ENCODE data around the gene CCDC50. TPM values are rescaled to one million over a fixed set of nuclear protein-coding genes. Genes with fewer than 3 reads are reported as not detected.

Gene CCDC50
- 55.2 TPM for total RNA-seq
- long read RNA-seq, transcript CCDC50-202 (11 exons, 1,926 nt) = major isoform, 67 of 72 reads
- long read RNA-seq, partial matches to known transcripts = 2 of 72 reads
- long read RNA-seq, other reads (novel, unspliced or antisense) = 3 of 72 reads

DNA sequence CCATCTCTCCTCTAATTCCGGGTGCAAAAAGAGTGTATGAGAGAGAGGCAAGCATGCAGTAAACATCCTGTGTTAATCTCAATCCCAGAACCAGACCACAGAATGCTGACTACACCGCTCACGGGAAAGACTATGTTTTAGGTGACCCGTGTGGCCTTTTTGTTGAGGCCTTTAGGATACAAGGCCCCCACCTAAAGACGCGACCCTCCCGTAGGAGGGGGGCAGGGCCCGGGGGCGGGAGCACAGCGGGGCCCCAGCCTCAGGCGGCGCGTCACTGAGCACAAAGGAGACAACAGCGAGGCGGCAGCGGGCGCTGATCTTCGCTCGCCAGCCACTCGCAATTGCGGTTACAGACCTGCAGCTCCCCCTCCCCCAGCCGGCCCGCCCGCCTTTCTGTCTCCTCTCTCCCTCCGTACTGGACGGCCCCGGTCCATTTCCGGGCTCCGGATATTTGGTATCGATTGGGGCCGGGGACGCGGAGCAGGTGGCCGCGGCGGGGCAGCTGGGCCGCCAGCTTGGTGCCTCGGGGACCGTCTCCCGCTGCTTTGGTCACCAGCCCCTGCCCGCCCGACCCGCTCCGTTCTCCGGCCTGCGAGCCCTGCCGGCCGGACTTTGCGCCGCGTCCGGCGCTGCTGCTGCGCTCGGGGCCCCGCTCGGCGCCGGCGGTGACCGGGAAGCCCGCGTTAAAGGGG is at the start of gene CCDC50:
CCDC50 (plus strand) TSS at position 433 of the 692 bp plus-strand sequence. CDS start 281 bp downstream, outside the sequence.
- DNase-seq (peak; percentile 93), ATAC-seq (peak; percentile 92)
- intact Hi-C loops (cut with micrococcal nuclease) = no loop called here

GRCh38 chr3:191280111-191280510 is 49.1 kb upstream of the CCDC50 start:
- intact Hi-C loops (cut with micrococcal nuclease) = no loop called here
- ATAC-seq (no peak), DNase-seq (no peak)

DNA sequence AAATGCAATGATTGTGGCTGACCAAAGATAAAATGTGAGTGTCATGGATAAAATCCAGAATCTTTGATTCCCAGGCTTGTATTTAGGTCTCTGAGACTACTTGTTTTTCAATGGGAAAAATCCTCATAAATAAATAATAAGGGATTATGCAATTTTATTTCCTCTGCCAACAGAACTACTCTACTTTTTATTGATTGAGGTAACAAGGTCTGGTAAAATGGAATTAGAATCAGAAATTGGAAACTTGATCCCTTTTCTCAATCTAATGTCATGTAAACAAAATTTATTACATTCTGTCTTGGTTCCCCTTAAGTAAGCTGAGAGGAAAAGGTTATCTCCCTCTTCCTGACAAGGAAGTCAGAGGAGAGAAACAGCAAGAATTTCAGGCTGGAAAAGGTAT is 48.3 kb upstream of the CCDC50 start:
- intact Hi-C loops (cut with micrococcal nuclease) = no loop called here
- no peak for ATAC-seq
- DNase-seq = no peak

DNA sequence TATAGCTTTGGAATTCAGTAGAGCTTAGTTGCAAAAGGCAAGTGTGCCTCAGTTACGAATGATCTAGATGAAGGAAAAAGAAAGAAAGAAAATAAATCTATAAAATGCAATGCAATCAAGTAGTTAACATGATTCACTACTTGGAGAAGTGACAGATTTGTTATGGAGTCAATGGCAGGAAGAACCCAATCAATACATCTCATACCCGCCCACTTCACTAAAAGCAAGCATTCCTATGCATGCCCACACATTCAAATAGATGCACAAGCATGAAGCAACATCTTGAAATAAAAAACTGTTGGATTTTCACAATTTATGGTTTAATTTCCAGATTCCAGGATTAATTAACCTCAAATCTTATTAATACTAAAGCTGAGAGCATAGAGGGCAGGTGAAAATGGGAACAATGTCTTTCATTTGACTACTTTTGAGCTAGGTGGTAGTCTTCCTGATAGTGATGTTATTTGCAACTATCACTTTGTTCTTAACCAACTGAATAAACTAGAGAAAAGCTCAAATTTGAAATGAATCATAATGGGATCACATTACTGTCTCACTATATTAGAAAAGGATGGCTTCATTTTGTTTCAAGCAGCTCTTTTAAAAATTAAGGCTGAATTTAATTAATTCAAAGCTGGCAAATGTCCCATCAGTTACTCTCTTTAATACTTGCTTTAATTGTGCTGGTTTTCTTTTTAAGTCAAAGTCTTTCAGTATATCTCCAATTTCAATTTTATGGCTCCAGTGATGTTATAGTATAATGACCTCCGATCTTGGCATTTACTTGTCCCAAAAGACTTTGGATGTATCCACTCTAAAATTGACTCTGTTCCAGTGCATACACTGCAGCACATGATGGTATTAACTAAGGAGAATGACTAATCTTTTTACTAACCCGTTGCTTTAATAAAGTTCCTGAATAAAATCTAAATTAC is 46.7 kb upstream of the CCDC50 start:
- ATAC-seq (no peak), DNase-seq (no peak)
- intact Hi-C loops (cut with micrococcal nuclease) = no loop called here

DNA sequence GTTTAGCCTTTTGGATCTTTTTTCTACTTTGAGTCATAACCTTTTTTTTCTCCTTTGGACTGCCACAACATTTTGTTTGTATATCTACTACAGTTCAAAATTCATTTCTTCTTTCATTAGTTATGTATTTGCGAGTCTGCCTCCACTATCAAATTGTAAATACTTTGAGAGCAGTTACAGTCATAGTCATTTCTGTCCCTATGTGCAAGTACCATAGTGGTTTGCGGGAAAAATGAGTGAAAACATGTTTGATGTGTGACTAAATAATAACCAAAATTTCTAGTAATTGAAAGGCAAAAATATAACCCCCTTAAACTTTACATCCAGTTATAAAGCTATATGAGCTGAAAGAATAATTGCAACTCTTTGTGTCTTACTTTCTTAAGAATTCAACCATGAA is 45.8 kb upstream of the CCDC50 start:
- no peak for DNase-seq
- intact Hi-C loops (cut with micrococcal nuclease) = no loop called here
- ATAC-seq = no peak

DNA sequence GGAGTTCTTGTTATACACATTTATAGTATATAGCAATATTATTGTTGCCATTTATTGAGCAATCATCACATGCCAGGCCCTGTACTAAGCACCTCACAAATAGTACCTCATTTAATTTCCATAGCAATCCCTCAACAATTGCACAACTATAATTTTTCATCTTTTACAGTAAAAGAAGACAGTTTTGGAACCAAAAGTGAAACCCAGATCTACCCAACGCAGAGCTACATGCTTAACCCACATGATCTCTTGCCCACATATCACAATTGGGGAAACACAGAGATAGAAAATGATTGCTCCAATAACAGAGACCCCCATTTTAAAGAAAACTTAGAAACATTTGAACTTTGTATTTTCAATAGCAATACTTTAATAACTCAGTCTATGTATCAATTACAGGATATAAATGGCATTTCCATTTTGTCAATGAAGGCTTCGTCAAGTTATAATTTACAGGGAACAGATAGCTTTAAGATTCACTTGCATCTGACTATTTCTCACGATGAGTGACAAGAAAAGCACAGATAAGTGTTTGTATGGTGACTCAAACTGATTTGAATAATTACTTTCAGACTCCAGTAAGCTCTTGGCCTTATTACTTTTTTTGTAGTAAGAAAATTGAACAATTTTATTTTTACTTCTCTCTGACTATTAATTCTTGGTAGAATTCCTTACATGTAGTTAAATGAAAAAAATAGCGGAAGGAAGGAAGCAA is 38.7 kb upstream of the CCDC50 start:
- intact Hi-C loops (cut with micrococcal nuclease) = no loop called here
- DNase-seq (no peak), ATAC-seq (no peak)

DNA sequence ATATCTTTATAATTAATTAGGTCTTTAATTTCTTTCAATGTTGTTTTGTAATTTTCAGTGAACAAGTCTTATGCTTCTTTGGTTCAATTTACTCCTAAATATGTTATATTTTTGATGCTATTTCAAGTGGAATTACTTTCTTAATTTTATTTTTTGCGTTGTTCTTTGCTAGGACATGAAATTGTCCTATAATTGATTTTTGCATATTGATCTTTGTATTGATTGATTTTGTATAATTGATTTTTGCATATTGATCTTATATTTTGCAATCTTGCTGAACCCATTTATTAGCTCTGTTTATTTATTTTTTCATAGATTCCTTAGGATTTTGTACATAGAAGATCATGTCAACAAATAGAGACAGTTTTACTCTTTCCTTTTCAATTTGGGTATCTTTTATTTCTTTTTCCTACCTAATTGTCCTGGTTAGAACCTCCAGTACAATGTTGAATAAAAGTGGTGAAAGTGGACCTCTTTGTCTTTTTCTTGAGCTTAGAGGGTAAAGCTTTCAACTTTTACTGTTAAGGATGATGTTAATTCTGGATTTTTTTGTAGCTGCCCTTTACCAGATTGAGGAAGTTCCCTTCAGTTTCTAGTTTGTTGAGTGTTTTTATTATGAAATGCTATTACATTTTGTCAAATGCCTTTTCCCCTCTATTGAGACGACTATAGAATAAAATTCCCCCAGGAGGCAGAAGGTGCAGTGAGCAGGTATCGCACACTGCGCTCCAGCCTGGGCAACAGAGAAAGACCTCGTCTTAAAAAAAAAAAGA is 36.8 kb upstream of the CCDC50 start:
- no peak for ATAC-seq
- DNase-seq = no peak
- intact Hi-C loops (cut with micrococcal nuclease) = no loop called here

GRCh38 chr3:191294291-191294690 is 34.9 kb upstream of the CCDC50 start:
- intact Hi-C loops (cut with micrococcal nuclease) = no loop called here
- ATAC-seq = no peak
- no peak for DNase-seq

- DNase-seq = no peak
- intact Hi-C loops (cut with micrococcal nuclease) = no loop called here
- no peak for ATAC-seq
Observed at GRCh38 chr3:191296041-191296541, 33.1 kb upstream of the CCDC50 start.

- DNase-seq (no peak), ATAC-seq (no peak)
- intact Hi-C loops (cut with micrococcal nuclease) = no loop called here
Observed at GRCh38 chr3:191298846-191299245, 30.3 kb upstream of the CCDC50 start.

GRCh38 chr3:191300422-191300821 is 28.8 kb upstream of the CCDC50 start:
- ATAC-seq = no peak
- DNase-seq = no peak
- intact Hi-C loops (cut with micrococcal nuclease) = no loop called here

GRCh38 chr3:191301017-191301416 is 28.2 kb upstream of the CCDC50 start:
- ATAC-seq = no peak
- intact Hi-C loops (cut with micrococcal nuclease) = no loop called here
- no peak for DNase-seq

DNA sequence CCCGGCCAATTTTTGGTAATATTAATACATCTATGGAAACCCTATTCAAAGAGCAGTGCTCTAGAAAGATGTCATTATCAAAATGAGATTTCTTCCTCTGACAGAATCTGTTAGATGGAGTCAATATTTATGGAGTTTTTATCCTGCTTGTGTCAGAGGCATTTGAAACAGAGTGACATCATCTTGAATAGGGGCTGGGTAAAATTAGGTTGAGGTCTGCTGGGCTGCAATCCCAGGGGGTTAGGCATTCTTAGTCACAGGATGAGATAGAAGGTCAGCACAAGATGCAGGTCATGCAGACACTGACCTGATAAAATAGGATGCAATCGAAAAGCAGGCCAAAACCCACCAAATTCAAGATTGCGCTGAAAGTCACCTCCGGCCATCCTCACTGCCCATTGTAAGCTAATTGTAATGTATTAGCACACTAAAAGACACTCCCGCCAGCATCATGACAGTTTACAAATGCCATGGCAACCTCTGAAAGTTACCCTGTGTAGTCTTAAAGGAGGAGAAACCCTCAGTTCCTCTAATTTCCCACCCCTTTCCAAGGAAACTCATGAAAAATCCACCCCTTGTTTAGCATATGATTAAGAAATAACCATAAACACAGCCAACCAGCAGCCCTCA is 27.3 kb upstream of the CCDC50 start:
- no peak for DNase-seq
- no peak for ATAC-seq
- intact Hi-C loops (cut with micrococcal nuclease) = no loop called here

DNA sequence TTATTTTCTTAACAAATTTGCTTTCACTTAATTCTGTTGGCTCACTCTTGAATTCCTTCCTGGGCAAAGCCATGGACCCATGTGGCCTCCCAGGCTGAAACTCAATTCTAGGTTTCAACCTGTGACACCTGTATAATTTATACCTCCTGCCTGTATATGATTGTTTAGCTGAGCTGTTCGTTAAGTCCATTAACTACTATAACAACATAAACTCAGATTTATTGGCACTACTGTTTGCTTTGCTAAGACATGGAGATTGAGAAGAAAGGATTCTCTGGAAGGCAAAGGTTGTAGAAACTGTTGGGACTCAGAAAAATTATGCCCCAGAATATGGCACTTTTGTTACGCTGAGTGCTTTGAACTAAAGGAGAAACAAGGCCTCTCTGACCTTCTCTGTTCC is 26.7 kb upstream of the CCDC50 start:
- ATAC-seq = no peak
- intact Hi-C loops (cut with micrococcal nuclease) = no loop called here
- DNase-seq = no peak

DNA sequence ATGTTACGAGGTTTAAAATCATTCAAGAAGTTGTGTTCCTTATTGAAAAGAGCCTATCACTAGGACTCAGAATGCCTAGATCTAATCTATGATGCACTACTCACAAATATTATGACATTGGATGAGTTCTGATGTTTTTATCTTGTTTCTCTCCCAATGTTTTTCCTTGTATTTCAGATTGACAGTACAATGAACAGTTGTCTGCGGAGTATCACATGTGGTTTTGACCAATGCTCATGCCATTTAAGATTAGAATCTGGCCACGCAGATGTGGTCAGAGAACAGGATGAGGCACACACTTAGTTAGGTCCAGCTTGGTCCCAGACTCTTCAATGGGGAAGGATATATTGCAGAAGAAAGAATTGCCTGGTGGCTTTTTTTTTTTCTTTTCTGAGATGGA is 25.6 kb upstream of the CCDC50 start:
- intact Hi-C loops (cut with micrococcal nuclease) = no loop called here
- no peak for ATAC-seq
- DNase-seq = no peak

DNA sequence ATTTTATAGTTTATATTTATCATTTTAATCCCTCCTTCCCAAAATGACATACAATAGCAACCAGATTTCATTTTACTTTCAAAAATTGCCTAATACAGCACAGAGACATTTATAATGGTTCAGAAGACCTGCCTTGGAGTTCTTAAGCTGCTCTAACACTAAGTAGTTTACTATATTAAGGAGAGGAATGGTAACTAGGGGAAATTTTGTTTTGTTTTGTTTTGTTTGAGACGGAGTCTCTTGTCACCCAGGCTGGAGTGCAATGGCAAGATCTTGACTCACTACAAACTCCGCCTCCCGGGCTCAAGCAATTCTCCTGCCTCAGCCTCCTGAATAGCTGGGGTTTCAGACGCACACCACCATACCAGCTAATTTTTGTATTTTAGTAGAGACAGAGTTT is 22.8 kb upstream of the CCDC50 start:
- no peak for DNase-seq
- no peak for ATAC-seq
- intact Hi-C loops (cut with micrococcal nuclease) = no loop called here

DNA sequence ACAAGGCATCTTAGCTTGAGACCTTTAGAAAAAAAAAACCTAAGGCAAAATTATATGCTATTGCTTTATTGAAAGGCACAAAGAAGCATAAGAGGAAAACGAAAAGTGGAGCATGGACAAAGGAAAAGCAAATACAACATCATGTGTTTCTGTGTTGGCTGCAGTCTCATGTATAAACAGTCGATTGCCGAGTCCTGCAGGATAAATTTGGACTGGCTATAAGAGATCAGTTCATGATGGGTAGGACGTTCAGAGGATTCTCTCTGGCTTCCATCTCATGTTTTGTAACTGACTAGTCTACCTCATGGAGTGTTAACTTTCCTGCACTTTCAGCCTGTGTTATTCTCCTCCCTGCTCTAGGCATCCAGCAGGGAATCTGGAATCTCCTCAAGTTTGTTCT is 21.9 kb upstream of the CCDC50 start:
- ATAC-seq (no peak), DNase-seq (no peak)
- intact Hi-C loops (cut with micrococcal nuclease) = no loop called here

DNA sequence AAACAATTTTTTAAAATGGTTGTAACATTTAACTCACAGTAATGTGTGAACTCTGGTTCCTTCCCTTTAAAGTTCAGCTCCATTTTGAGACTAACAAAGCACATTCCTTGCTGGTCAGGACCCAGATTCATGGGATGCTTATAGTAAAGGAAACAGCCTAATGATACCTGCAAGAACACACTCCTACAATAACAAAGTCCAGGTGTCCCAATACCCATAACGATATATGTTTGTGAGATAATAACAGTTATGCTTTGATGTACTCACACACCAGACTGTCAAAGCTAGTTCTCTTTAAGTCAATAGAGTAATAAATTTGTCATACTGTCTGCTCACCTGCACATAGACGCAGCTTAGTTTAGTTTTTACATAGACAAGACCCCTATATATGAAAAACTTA is 15.9 kb upstream of the CCDC50 start:
- no peak for DNase-seq
- no peak for ATAC-seq
- intact Hi-C loops (cut with micrococcal nuclease) = no loop called here
